Keratinocyte (primary cell): ENCODE measurements around the gene PRKCA. TPM values are rescaled to one million over a fixed set of nuclear protein-coding genes. Genes with fewer than 3 reads are reported as not detected.

Experiments used
- DNase-seq: peaks from one replicate; pipeline ENCODE4 v3.0.0-alpha.2; 2011; ENCODE audit warnings: low read depth, missing footprints, low spot score
- FAIRE-seq: peaks from 2 replicates; lab custom pipeline; 2011; peaks lifted over from hg19 to GRCh38; lab: Jason Lieb, UNC
- H2AFZ ChIP-seq: 2 replicates; pipeline ENCODE4 v1.6.0; 2012; ENCODE audit warnings: low read length, control low read depth, inconsistent platforms; ENCODE audit not compliant: control insufficient read depth
- H3K27ac ChIP-seq: 2 replicates; pipeline ENCODE4 v1.5.1; 2011; ENCODE audit warnings: low read length; ENCODE audit not compliant: control insufficient read depth, insufficient read depth
- H3K27me3 ChIP-seq: 3 replicates; pipeline ENCODE4 v1.6.0; 2011; ENCODE audit warnings: low read length; ENCODE audit not compliant: control insufficient read depth, insufficient read depth; ENCODE audit errors: extremely low read depth
- H3K36me3 ChIP-seq, 2 experiments: 2 replicates in 1 of 2; 3 replicates in 1 of 2; pipeline ENCODE4 v1.5.1; 2011; ENCODE audit warnings: low read length in 2 of 2, mild to moderate bottlenecking in 1 of 2; ENCODE audit not compliant: control insufficient read depth in 2 of 2, insufficient read depth in 2 of 2; ENCODE audit errors: extremely low read depth in 1 of 2
- H3K4me1 ChIP-seq: 3 replicates; pipeline ENCODE4 v1.5.1; 2011; ENCODE audit warnings: low read length; ENCODE audit not compliant: control insufficient read depth, insufficient read depth; ENCODE audit errors: extremely low read depth
- H3K4me2 ChIP-seq: 3 replicates; pipeline ENCODE4 v1.6.0; 2011; ENCODE audit warnings: low read depth, low read length; ENCODE audit not compliant: control insufficient read depth, insufficient read depth; ENCODE audit errors: extremely low read depth
- H3K4me3 ChIP-seq, 3 experiments: fragments of 200-600 bp in 1 of 3; sonication (generic) in 1 of 3; 2 replicates in 2 of 3; 3 replicates in 1 of 3; pipeline ENCODE4 v1.5.1; 2011 to 2016; ENCODE audit warnings: low read length in 3 of 3, mild to moderate bottlenecking in 3 of 3, control low read depth in 2 of 3, inconsistent platforms in 1 of 3, low read depth in 1 of 3, mixed read lengths in 1 of 3, mixed run types in 1 of 3, moderate library complexity in 1 of 3; ENCODE audit not compliant: control insufficient read depth in 2 of 3, insufficient read depth in 2 of 3; ENCODE audit errors: extremely low read depth in 1 of 3
- H3K79me2 ChIP-seq: 2 replicates; pipeline ENCODE4 v1.6.0; 2012; ENCODE audit warnings: low read length; ENCODE audit not compliant: control insufficient read depth, insufficient read depth
- H3K9ac ChIP-seq: 3 replicates; pipeline ENCODE4 v1.6.0; 2011; ENCODE audit warnings: low read length; ENCODE audit not compliant: control insufficient read depth, insufficient read depth; ENCODE audit errors: extremely low read depth
- H3K9me1 ChIP-seq: 3 replicates; pipeline ENCODE4 v1.6.0; 2011; ENCODE audit warnings: low read length; ENCODE audit not compliant: control insufficient read depth, insufficient read depth; ENCODE audit errors: extremely low read depth
- H3K9me3 ChIP-seq: 2 replicates; pipeline ENCODE4 v1.5.1; 2012; ENCODE audit warnings: low read depth, low read length; ENCODE audit not compliant: control insufficient read depth
- H4K20me1 ChIP-seq: 3 replicates; pipeline ENCODE4 v1.6.0; 2011; ENCODE audit warnings: low read length; ENCODE audit not compliant: control insufficient read depth, insufficient read depth; ENCODE audit errors: extremely low read depth
- EZH2 ChIP-seq: IDR thresholded peaks from one replicate; pipeline ENCODE4 v1.6.1; 2012; ENCODE audit warnings: inconsistent platforms, mild to moderate bottlenecking, low read length, moderate library complexity
- dilution Hi-C: fragments of 300-500 bp; cut with MboI; formaldehyde crosslinking; loops from one replicate; pipeline ENCODE4 v1.7.0; 2020; ENCODE audit warnings: low sequenced_read_pairs; ENCODE audit not compliant: extremely low pct_ligation_motif_present
- polyA plus RNA-seq, 5 experiments: library from polyadenylated mRNA; depleted of rRNA in 3 of 5; stranded (reverse) in 3 of 5; stranded (forward) in 1 of 5; unstranded in 1 of 5; fragments of >200 nt; gene quantifications; 1 replicate in 1 of 5; 2 replicates in 3 of 5; 3 replicates in 1 of 5; pipeline versions ENCODE4 v1.2.1 to v1.2.3, GENCODE V29; 2011 to 2012; ENCODE audit warnings: missing spikeins in 2 of 5, low read depth in 1 of 5, low replicate concordance in 1 of 5
- TF ChIP-seq, protein P1 (sequence below), 3 experiments: IDR thresholded peaks in 1 of 3; conservative IDR thresholded peaks in 1 of 3; optimal IDR thresholded peaks in 1 of 3; 2 replicates in 2 of 3; 3 replicates in 1 of 3; pipeline versions ENCODE3 to v1.5.1; 2011; ENCODE audit warnings: low read length in 3 of 3, mild to moderate bottlenecking in 3 of 3, moderate library complexity in 2 of 3, control low read depth in 1 of 3, inconsistent platforms in 1 of 3; ENCODE audit not compliant: insufficient read depth in 2 of 3; ENCODE audit errors: extremely low read depth in 1 of 3

PRKCA gene
- polyA plus RNA-seq, 1 donor (not counting 4 experiments of a cell fraction or from before 2014, with no cell fraction given) = 3.6 TPM

DNA sequence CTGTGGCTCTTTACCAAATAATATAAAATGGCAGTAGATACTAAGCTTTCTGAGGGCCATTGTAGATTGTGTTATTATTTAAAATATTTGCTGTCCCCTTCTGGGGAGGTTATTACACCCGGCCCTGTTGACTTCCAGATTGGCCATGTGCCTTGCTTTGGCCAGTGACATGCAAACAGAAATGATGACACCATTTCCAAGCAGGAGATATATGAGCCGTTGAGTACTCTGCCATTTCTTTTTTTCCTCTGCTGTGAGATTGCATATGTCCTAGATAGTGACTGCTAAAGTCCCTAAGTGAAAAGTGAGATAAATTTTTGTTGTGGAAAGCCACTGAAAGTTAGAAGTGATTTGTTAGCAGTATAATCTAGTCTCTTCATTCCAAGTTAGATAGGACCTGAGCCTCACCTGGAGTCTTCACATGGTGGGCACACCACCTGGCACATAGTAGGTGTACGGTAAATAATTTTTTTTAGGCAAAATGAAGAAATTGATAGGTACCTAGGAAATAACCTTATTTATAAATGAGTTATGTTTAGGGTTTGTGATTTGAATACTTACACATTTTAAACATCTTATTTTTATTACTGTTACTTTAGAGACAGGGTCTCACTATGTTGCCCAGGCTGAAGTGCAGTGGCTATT lies 328.5 kb downstream of the PRKCA start:
- FAIRE-seq = no peak
- no peaks in the 10 kb centered on the region for H3K9me1 ChIP-seq
- no peaks in the 10 kb centered on the region for H4K20me1 ChIP-seq
- no peak for TF ChIP-seq EZH2
- TF ChIP-seq, protein P1, sequence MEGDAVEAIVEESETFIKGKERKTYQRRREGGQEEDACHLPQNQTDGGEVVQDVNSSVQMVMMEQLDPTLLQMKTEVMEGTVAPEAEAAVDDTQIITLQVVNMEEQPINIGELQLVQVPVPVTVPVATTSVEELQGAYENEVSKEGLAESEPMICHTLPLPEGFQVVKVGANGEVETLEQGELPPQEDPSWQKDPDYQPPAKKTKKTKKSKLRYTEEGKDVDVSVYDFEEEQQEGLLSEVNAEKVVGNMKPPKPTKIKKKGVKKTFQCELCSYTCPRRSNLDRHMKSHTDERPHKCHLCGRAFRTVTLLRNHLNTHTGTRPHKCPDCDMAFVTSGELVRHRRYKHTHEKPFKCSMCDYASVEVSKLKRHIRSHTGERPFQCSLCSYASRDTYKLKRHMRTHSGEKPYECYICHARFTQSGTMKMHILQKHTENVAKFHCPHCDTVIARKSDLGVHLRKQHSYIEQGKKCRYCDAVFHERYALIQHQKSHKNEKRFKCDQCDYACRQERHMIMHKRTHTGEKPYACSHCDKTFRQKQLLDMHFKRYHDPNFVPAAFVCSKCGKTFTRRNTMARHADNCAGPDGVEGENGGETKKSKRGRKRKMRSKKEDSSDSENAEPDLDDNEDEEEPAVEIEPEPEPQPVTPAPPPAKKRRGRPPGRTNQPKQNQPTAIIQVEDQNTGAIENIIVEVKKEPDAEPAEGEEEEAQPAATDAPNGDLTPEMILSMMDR (optimal IDR thresholded peaks at IDR 0.05 in 1 of 3, IDR thresholded peaks at IDR 0.05 in 1 of 3, conservative IDR thresholded peaks at IDR 0.05 in 1 of 3; ENCODE audit: extremely low read depth in 1 of 3, insufficient read depth in 2 of 3, low read length in 3 of 3) = no peak
- H3K27ac ChIP-seq = no peak overlapping the region
- H3K27me3 ChIP-seq = no peaks in the 10 kb centered on the region
- no peak overlapping the region for H3K9ac ChIP-seq
- no peak overlapping the region for H2AFZ ChIP-seq
- no peak for DNase-seq
- peaks cover 2% of the 10 kb centered on the region for H3K4me1 ChIP-seq
- H3K79me2 ChIP-seq = no peaks in the 10 kb centered on the region
- H3K9me3 ChIP-seq = no peaks in the 10 kb centered on the region
- dilution Hi-C loops = no loop called here
- H3K4me2 ChIP-seq = no peak overlapping the region
- H3K4me3 ChIP-seq = no peak overlapping the region
- no peaks in the 10 kb centered on the region for H3K36me3 ChIP-seq

DNA sequence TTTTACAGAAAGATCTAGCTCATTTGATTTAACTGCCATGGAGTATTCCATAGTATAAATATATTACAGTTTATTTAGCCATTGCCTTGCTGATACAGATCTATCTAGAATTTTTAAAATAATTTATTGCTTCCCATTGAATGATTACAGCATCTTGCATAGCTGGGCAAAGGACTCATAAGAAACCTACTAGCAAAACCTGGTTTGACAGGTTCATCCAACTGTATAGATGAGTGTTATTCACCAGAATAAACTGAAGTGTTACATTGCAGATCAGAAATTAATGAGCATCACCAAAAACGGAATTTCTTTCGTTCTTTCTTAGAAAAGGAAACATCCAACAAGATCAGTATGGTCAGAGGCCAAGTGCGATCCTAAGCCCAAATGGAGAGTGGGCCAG lies 330.3 kb downstream of the PRKCA start:
- Histone ChIP-seq H3K9me1 (peaks cover 8% of the 10 kb centered on the region), H3K9me3 (no peaks in the 10 kb centered on the region), H3K9ac (no peak overlapping the region), H3K4me3 (no peak overlapping the region), H4K20me1 (no peaks in the 10 kb centered on the region), H3K79me2 (no peaks in the 10 kb centered on the region), H3K27me3 (no peaks in the 10 kb centered on the region), H2AFZ (no peak overlapping the region), H3K4me1 (peaks cover 20% of the 10 kb centered on the region), H3K36me3 (no peaks in the 10 kb centered on the region), H3K4me2 (no peak overlapping the region), H3K27ac (no peak overlapping the region)
- no peak for DNase-seq
- FAIRE-seq = no peak
- dilution Hi-C loops = no loop called here
- TF ChIP-seq, protein P1 (optimal IDR thresholded peaks at IDR 0.05 in 1 of 3, IDR thresholded peaks at IDR 0.05 in 1 of 3, conservative IDR thresholded peaks at IDR 0.05 in 1 of 3; ENCODE audit: extremely low read depth in 1 of 3, insufficient read depth in 2 of 3, low read length in 3 of 3) = no peak
